Breast epithelium (tissue), 3 donors: ENCODE data around the gene PROB1.

Experiments used
- POLR2A ChIP-seq: fragments of 450-650 bp; IDR thresholded peaks from one replicate; pipeline ENCODE4 v1.6.1; 2016; ENCODE audit warnings: antibody characterized with exemption, mild to moderate bottlenecking, moderate library complexity
- POLR2AphosphoS5 ChIP-seq, 3 donors: sonication (generic); formaldehyde crosslinking; IDR thresholded peaks; one replicate each; pipeline ENCODE4 v1.6.1; 2017; ENCODE audit warnings: antibody characterized with exemption in 3 of 3

GRCh38 chr5:139391570-139392323 is 3.2 kb downstream of the PROB1 start:
- TF ChIP-seq POLR2AphosphoS5 (IDR thresholded peaks at IDR 0.05) (no peak), POLR2A (no peak)
